Pancreas (tissue), 10 donors: ENCODE measurements around the gene PYCR2. TPM values are rescaled to one million over a fixed set of nuclear protein-coding genes. Genes with fewer than 3 reads are reported as not detected.

Source experiments
- ATAC-seq, 4 donors: fragments of 200-7000 bp; cut with Tn5 transposase; one replicate each; pipeline versions ENCODE4 v1.8.0 to v1.9.1; 2020; ENCODE audit warnings: mild to moderate bottlenecking in 4 of 4, moderate library complexity in 4 of 4
- DNase-seq, 6 donors: peaks; one replicate each; pipeline ENCODE4 v3.0.0-alpha.2; 2020
- FAIRE-seq: peaks from 2 replicates; lab custom pipeline; 2012; peaks lifted over from hg19 to GRCh38; lab: Jason Lieb, UNC
- H3K27ac ChIP-seq, 4 donors: fragments of 200-600 bp; sonication (generic); 1 replicate in 3 of 4; 2 replicates in 1 of 4; pipeline versions ENCODE4 v1.5.0 to v1.8.0; 2020
- H3K27me3 ChIP-seq, 4 donors: fragments of 200-600 bp; one replicate each; pipeline ENCODE4 v1.8.0; 2021
- H3K36me3 ChIP-seq, 3 donors: fragments of 200-600 bp; sonication (generic) in 1 of 3; one replicate each; pipeline versions ENCODE4 v1.5.0 to v1.8.0; 2020 to 2021
- H3K4me1 ChIP-seq, 3 donors: fragments of 200-600 bp; one replicate each; pipeline ENCODE4 v1.8.0; 2021
- H3K4me3 ChIP-seq, 4 donors: fragments of 200-600 bp; sonication (generic) in 2 of 4; one replicate each; pipeline versions ENCODE4 v1.5.0 to v1.8.0; 2020 to 2021
- H3K9me3 ChIP-seq, 4 donors: fragments of 200-600 bp; one replicate each; pipeline ENCODE4 v1.8.0; 2021
- CTCF ChIP-seq, 4 donors: fragments of 200-600 bp; sonication (generic) in 3 of 4; IDR thresholded peaks; one replicate each; pipeline versions ENCODE4 v1.5.0 to v1.8.0; 2021; ENCODE audit warnings: antibody characterized with exemption in 4 of 4
- WGBS, 2 donors: extraction: QIAGEN DNeasy Blood & Tissue Kit; methylation state at CpG; one replicate each; pipeline ENCODE4 v1.1.7; 2013; 5-methylcytosine and 5-hydroxymethylcytosine counted together
- intact Hi-C, 3 donors: fragments of 100-400 bp; cut with DNase I; formaldehyde crosslinking; loops; one replicate each; pipeline versions ENCODE4 v1.11.1 to v1.14.2; 2022
- polyA plus RNA-seq, 2 donors: library from polyadenylated mRNA; stranded (reverse); fragments of 200-250 nt; gene quantifications; one replicate each; pipeline ENCODE4 v1.2.3, GENCODE V29; 2013
- total RNA-seq, 6 donors: library from RNA; stranded (reverse); fragmentation: NEBNext Ultra II Directional in 4 of 6; extraction: Animal tissue kit (Norgen Biotek cat#: 25700) in 4 of 6; gene quantifications; one replicate each; pipeline versions ENCODE4 v1.2.1 to v1.2.4, GENCODE V29; 2021 to 2023
- donor health status: healthy with polysubstance abuse.
- donor health status: DM: no; HTN: no; CAD: no; lungs with moderate emphysema.
- donor health status: DM: no; HTN: no; CAD: no.
- donor health status: control.
- donor health status: control.
- donor health status: Bipolar disorder and iron deficiency.
- donor health status: DM: yes; HTN: yes; CAD: no.
- donor health status: DM: no; HTN: no; CAD: no.
- donor health status: DM: no; HTN: no; CAD: no.
- donor health status: DM: yes; HTN: yes; CAD: no.

Gene PYCR2
- total and polyA plus RNA-seq, 8 donors, result 21.3 to 88.9 (median 34.7) TPM

- Histone ChIP-seq H3K27me3 (no peaks in the 10 kb centered on the region), H3K9me3 (no peaks in the 10 kb centered on the region), H3K4me1 (peaks cover 5 to 24% (median 24%) of the 10 kb centered on the region in 3 donors), H3K27ac (peak overlapping the region; percentile 23 to 87 (median 72)), H3K36me3 (no peaks in the 10 kb centered on the region), H3K4me3 (no peak overlapping the region)
- ATAC-seq (no peak), DNase-seq (no peak), FAIRE-seq (no peak)
- intact Hi-C loops, result no loop called here
- TF ChIP-seq CTCF (IDR thresholded peaks at IDR 0.05), result no peak
- WGBS, 2 donors, result 58 to 64% methylated on average over 5 of the region's 5 CpGs
Observed at GRCh38 chr1:225896494-225896893, 27.6 kb downstream of the PYCR2 start.

GRCh38 chr1:225892307-225892706 is 31.7 kb downstream of the PYCR2 start:
- no peak for FAIRE-seq
- peaks cover 28 to 44% (median 34%) of the 10 kb centered on the region in 3 donors for H3K4me1 ChIP-seq

GRCh38 chr1:225891229-225891972 is 32.6 kb downstream of the PYCR2 start:
- FAIRE-seq, result no peak
- Histone ChIP-seq H3K9me3 (no peaks in the 10 kb centered on the region), H3K36me3 (no peaks in the 10 kb centered on the region), H3K4me3 (no peak overlapping the region), H3K4me1 (peaks cover 28 to 39% (median 28%) of the 10 kb centered on the region in 3 donors), H3K27ac (peak overlapping the region; percentile 83 to 94 (median 86)), H3K27me3 (no peaks in the 10 kb centered on the region)
- WGBS, 2 donors, result 49 to 54% methylated on average over 14 of the region's 14 CpGs
- no peak for TF ChIP-seq CTCF (IDR thresholded peaks at IDR 0.05)
- ATAC-seq, result peak; percentile 77 to 88 (median 84)
- intact Hi-C loops, result no loop called here
- peak in 4 of 6 donors; percentile 75 to 84 (median 79) for DNase-seq

More at GRCh38 chr1:225892307-225892706, 31.7 kb downstream of the PYCR2 start:
- ATAC-seq (no peak), DNase-seq (no peak)
- intact Hi-C loops, result no loop called here
- Histone ChIP-seq H3K27me3 (no peaks in the 10 kb centered on the region), H3K27ac (peak overlapping the region; percentile 83 to 94 (median 86)), H3K9me3 (no peaks in the 10 kb centered on the region), H3K36me3 (no peaks in the 10 kb centered on the region), H3K4me3 (no peak overlapping the region)
- no peak for TF ChIP-seq CTCF (IDR thresholded peaks at IDR 0.05)
- WGBS, 2 donors, result 83 to 93% methylated on average over 6 of the region's 6 CpGs

GRCh38 chr1:225890346-225891228 is 33.5 kb downstream of the PYCR2 start:
- intact Hi-C loops, result no loop called here
- Histone ChIP-seq H3K4me3 (no peak overlapping the region), H3K27ac (peak overlapping the region; percentile 83 to 94 (median 86)), H3K36me3 (no peaks in the 10 kb centered on the region), H3K27me3 (no peaks in the 10 kb centered on the region), H3K9me3 (no peaks in the 10 kb centered on the region), H3K4me1 (peaks cover 28 to 32% (median 28%) of the 10 kb centered on the region in 3 donors)
- no peak for TF ChIP-seq CTCF (IDR thresholded peaks at IDR 0.05)
- FAIRE-seq, result no peak
- peak; percentile 26 to 55 (median 39) for ATAC-seq
- 22 to 23% methylated on average over 5 to 6 of the region's 6 CpGs for WGBS, 2 donors
- DNase-seq, result peak in 4 of 6 donors; percentile 38 to 79 (median 65)
